NCI-H2227 (cell line): ENCODE results near the gene THRA.
"Not testable (repeated sequence)": the region's sequence is repeated elsewhere in the genome, so short reads cannot be mapped to it uniquely, and the experiment has no call there.

Experiments used
- DNase-seq: peaks from one replicate; lab custom pipeline; 2025; ENCODE audit not compliant: unreplicated experiment; lab: John Stamatoyannopoulos, UW

THRA gene

DNA sequence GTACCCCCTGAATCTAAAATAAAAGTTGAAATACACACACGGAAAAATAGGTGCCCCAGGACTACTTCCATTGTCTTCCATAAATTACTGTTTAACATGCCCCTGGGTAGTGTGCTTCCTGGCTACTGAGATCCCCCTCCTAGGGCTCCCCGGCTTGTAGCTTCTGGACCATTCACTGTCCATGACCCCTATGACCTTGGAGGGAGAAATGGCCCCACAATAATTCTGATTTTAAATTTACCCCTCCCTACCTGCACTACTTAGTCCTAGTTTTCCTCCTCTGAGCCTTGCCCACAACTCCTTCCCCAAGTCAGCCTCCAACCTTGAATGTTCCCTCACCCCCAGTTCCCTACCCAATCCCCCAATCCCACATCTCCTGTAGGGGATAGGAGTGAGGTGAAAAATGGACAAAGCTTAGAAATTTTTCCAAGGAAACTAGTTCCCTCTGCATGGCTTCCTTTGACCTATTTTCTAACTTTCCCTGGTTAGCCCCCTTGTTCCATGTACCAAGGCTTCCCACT is 49.5 kb downstream of the THRA start:
- DNase-seq = no peak

- no peak for DNase-seq
These were observed 49.9 kb downstream of the THRA start for GRCh38 chr17:40112718-40113109.

DNA sequence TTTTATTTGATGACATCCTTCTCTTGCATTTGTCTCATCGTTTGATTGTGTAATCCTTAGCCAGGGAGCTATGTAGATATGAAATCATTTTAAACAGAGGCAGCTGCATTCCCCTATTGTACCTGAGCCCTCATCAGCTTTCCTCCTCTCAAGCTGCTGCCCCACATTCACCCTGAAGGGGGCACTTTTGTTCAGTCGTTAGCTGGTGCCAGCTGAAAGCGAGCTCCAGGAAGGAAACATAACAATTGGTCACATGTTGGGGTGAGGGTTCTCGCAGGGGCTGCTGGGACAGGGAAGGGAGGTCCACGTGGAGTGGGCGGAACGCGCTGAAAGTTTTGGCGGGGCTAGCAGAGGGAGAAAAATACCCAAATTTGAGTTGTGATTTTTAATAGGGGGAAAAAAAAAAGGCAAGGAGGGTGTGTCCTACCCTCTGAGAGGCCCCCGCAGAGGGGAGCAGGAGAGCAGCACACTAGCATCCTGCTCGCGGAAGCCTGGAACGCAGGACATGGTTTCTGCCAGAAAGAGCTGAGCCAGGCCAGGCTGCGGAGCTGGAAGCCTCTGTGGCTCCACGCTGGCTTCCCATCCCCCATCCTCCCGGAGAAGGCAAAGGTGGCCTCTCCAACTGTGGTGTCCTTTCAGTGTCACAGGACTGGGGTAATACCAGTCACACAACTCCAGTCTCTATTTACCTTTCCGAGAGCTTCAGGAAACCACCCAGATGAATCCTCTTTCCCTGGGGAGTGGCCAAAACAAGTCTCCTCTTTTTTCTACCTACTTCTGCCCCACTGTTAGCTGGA is 50.5 kb downstream of the THRA start:
- DNase-seq = peak; percentile 95

- DNase-seq = no peak
These were observed 51.1 kb downstream of the THRA start for GRCh38 chr17:40113907-40114245.

GRCh38 chr17:40115101-40115436 is 52.3 kb downstream of the THRA start:
- no peak for DNase-seq

GRCh38 chr17:40121181-40122135 is 58.7 kb downstream of the THRA start, which contains the start of gene MSL1:
MSL1 (plus strand) TSS chr17:40121971; CDS start chr17:40122613, 642 bp downstream.
- peak; percentile 93 for DNase-seq

- peak; percentile 74 for DNase-seq
These were observed 59.6 kb downstream of the THRA start for GRCh38 chr17:40122136-40122998.

- peak; percentile 73 for DNase-seq
These were observed 60.4 kb downstream of the THRA start for GRCh38 chr17:40122999-40123810.

GRCh38 chr17:40123811-40124114 is 61.0 kb downstream of the THRA start:
- DNase-seq = no peak

DNA sequence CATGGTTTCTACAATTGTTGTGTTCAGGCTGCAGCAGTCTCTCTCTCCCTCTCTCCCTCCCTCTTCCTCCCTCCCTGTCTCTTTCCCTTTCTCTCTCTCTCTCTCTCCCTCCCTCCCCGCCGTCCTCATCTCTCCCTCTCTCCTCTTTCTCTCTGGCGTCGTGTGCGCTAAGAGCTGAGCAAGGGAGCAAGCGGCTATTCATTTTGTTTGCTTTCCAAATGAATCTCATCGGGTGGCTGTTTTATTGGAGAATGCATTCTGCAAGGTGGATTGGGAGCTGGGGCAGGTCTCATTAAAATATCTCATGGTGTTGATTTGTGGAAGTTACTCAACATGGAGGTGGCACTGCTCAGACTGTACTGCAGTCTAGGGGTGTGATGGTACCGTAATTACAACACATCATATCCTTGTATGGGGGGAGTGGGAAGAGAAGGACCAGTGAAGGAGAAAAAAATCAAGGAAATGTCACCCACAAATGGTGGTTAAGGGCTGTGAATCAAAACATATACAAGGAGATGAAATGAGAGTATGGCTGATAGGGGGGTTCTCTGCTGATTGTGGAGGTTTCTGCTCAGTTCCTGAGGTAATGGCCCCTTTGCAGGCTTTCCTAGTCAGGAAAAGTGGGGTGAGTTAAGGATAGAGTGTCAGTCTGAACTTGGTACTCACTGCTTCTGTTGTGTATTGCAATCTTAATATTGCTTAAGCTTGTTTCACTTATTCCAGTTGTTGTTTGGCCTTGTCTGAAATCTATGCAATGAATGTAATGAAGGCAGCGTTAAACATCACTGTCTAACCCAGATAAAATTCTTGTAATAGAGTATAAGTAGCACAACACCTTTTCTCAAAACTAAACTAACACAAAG is 61.7 kb downstream of the THRA start:
- no peak for DNase-seq

DNA sequence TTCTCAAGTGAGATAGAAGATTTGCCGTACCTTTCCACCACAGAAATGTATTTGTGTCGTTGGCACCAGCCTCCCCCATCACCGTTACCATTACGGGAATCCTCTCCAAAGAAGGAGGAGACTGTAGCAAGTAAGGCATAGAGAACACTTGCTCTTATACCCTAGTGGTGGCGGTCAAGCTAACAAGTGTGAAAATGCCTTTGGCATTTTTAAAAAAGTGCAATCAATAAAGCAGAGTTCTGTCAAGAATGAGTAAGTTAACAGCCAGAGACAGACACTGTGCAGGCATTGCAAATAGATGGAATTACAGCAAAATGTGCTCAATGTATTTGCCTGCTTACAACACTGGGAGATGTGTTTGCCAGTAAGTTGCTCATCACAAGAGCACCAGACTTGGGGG is 66.7 kb downstream of the THRA start:
- DNase-seq = no peak

DNA sequence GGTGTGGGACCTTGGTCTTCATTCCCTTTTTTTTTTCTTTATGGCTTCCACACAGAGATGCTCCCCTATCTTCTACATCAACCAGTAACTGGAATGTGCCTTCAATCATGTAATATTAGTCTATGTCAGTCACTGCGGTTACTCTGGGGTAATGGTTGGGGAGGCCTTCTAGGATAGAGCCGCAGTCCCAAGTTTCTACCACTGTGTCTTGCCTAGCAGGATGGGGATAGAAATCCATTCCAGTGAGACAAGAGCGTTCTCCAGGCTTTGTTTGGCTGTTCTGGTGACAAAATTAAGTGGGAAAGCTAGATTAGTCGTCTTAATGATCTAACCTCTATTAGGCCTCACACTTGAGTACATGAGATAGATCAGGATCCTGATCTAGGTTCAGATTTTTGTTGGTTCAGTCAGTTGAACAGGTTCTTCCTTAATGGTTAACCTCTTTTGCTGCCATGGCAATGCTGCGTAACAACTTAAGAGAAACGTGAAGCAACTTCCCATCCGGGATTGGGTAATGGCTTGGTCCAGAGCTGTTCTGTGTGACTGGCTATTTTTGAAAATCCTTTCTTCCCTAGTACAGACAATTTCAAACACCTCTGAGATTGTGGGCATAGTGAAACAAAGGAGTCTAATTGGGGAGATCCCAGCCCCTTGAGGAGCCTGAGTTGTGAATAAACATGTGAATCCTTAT is 67.7 kb downstream of the THRA start:
- no peak for DNase-seq

DNA sequence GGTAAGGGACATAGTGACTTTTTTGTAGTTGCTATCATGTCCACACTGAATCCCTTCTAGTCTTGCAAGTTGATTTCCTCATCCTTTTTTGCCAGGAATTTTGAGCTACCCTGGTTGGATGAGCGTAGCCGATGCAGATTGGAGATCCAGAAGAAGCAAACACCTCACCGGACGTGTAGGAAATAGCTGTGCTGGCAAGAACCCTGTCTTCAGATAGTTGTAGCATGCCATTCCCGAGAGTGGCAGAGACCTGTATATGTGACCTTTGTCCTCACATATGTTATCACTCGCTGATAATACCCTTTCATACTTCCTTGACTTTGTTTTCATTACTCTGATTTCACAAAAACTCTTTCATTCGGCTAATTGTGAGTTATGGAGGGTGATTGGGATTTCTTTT is 71.4 kb downstream of the THRA start:
- DNase-seq = no peak

GRCh38 chr17:40135817-40136216 is 73.1 kb downstream of the THRA start:
- no peak for DNase-seq

- DNase-seq = no peak
These were observed 76.8 kb downstream of the THRA start for GRCh38 chr17:40139566-40140058.

DNA sequence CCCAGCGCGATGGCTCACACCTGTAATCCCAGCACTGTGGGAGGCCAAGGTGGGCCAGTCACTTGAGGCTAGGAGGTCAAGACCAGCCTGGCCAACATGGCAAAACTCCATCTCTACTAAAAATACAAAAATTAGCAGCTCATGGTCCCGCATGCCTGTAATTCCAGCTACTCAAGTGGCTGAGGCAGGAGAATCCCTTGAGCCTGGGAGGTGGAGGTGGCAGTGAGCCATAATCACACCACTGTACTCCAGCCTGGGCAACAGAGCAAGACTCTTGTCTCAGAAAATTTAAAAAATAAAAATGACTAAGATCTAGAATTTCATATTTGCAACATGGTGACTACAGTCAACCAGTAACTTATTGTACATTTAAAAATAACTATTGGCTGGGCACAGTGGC is 80.4 kb downstream of the THRA start:
- DNase-seq = not testable (repeated sequence)
